ENCODE results near the gene NAP1L4.
A peak's percentile ranks its signal among the peaks of the same experiment; 100 is the strongest.

The NAP1L4 gene

DNA sequence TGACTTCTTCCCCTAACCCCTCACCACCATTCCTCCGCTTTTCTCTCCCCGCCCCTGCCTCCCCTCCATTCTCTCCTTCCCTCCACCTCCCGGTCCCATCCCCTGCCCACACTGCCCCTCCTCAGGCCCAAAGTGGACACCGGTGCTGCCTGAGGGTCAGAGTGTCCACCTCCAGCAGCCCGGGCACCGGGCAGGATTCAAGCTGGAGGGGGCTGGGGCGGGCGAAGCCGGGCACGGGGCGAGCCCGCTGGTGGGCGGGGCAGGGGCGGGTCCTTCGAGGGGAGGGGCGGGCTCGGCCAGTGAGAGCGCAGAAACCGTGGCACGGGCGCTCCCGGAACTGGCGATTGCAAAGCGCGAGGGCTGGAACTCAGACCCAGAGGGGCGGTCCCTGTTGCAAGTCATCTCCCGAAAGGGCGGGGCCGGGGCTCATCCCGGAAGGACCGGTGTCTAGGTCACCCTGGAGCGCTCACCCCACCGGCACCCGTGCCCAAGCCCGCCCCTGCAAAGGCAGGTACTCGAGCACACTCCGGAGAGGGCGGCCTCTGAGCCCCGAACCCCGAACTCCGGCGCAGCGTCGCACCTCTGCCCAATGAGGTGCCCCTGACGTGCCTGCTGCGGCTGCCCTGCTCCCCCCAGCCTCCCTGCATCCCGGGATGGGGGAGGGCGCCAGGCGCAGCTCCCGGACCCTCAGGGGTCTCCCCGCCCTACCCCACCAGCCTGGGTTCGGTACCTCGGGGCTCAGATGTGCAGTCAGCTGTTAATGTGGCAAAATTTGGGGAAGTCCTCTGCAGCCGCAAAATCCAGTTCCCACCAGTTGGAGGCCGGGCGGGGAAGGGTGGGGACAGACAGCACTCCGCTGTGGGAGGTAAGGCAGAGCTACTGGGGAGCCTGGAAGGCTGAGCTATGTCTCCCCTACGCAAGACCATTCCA lies 90.0 kb downstream of the NAP1L4 start:
- peaks cover 42% of the 10 kb centered on the region for H3K4me1 Mint-ChIP-seq (ENCODE audit: low read depth)

DNA sequence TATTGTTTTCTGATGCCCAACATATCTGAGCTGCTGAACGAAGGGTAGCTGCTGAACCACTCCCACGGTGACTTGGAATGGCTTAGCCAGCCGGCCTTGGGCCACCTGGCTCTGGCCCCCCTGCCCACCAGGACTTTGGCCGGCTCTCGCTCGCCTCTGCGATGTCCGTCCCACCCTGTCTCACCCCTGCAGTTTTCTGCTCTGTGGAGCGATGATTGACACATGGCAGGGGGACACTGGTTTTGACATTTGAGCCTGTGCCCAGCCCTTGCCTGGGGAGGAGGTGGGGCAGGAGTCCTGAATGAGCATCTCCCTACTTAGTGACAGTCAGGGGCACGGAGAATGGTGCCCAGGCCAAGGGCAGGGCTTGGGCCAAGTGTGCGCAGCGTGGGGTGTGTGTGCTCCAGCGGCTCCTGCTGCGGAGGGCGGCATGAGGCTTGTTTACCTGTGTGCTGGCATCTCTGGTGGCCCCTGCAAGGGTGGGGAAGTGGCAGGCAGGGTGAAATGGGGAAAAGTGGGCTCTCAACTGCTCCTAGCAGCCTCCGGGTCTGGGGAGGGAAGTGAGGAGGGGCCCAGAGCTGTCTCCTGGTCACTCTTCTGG lies 90.8 kb downstream of the NAP1L4 start:
- peaks cover 9% of the 10 kb centered on the region for H3K9me3 Mint-ChIP-seq
- H3K4me3 Mint-ChIP-seq, result peak overlapping the region; percentile 58
- H3K27me3 Mint-ChIP-seq (ENCODE audit: low read depth), result no peaks in the 10 kb centered on the region
- H3K36me3 Mint-ChIP-seq (ENCODE audit: low read depth), result peaks cover 10% of the 10 kb centered on the region
- no peak overlapping the region for H3K27ac Mint-ChIP-seq
- peaks cover 42% of the 10 kb centered on the region for H3K4me1 Mint-ChIP-seq (ENCODE audit: low read depth)

More for the DNA sequence above, 90.0 kb downstream of the NAP1L4 start:
- H3K27ac Mint-ChIP-seq, result peak overlapping the region; percentile 41
- H3K36me3 Mint-ChIP-seq (ENCODE audit: low read depth), result peaks cover 10% of the 10 kb centered on the region
- H3K9me3 Mint-ChIP-seq, result peaks cover 9% of the 10 kb centered on the region
- H3K27me3 Mint-ChIP-seq (ENCODE audit: low read depth), result no peaks in the 10 kb centered on the region
- H3K4me3 Mint-ChIP-seq, result peak overlapping the region; percentile 57

DNA sequence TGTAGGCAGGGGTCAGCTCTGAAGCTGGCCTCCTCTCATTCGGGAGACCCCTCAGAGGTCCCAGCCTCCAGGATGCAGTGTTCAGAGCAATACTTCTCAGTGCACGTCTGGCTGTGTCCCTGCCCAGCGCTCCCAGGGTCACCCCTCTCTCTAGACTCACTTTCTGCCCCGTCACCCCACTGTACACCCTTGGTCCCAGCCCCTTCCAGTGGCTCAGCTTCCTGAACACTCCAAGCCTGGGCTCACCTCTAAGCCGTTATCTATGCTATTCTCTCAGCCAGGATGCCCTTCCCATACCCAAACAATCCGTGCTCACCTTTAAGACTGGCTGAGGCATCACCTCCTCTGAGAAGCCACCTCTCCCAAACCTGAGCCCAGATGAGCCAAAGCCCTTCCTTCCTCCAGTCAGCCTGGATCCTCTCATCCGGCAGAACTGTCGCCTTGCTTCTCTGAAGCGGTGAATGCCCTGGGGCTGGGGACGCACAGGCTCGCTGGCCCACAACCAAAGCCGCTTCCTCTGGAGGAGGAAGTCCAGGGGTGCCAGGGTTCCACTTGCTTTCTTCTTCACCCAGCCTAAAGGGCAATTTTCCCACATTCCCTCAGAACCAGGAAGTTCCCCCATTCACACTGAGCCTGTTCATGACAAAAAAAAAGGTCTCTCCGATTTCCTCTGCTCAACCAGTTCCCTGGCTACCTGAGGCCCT lies 92.9 kb downstream of the NAP1L4 start:
- H3K27ac Mint-ChIP-seq, result peak overlapping the region; percentile 73
- H3K36me3 Mint-ChIP-seq (ENCODE audit: low read depth), result peaks cover 2% of the 10 kb centered on the region
- peak overlapping the region; percentile 82 for H3K4me3 Mint-ChIP-seq
- H3K9me3 Mint-ChIP-seq, result no peaks in the 10 kb centered on the region
- no peaks in the 10 kb centered on the region for H3K27me3 Mint-ChIP-seq (ENCODE audit: low read depth)
- peaks cover 32% of the 10 kb centered on the region for H3K4me1 Mint-ChIP-seq (ENCODE audit: low read depth)

DNA sequence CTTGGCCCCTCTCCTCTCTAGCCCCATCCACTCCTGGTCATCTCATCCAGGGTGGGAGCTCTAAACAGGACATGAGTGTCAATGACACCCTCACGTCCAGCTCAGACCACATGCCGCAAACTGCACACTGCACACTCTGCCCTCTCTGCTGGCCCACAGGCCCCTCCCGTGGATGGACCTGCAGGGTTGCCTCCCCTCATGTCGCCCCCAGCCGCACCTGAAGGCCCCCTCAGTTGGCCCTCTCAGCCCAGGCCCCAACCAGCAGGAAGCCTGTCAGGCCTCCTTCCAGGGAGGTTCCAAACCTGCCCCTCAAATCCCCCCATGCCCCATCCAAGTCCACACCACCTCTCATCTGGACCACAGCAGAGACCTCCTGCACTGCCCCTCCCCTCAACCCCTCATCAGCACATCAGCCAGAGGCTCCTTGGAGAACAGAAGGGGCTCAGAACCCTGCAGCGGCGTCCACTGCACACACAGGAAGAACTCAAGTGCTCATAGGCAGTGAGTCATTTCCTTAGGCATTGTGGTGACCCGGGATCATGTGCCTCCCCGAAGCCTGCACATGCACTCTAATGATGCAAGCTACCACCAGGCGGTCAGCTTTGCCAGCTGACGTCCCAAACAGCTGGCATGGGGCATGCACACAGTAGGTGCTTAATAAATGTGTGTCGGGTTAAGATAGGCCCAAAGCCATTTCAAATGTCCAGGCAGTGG lies 93.6 kb downstream of the NAP1L4 start:
- Mint-ChIP-seq H3K27me3 (ENCODE audit: low read depth) (no peaks in the 10 kb centered on the region), H3K36me3 (ENCODE audit: low read depth) (no peaks in the 10 kb centered on the region), H3K4me3 (peak overlapping the region; percentile 82), H3K27ac (peak overlapping the region; percentile 97), H3K4me1 (ENCODE audit: low read depth) (peaks cover 28% of the 10 kb centered on the region), H3K9me3 (no peaks in the 10 kb centered on the region)

DNA sequence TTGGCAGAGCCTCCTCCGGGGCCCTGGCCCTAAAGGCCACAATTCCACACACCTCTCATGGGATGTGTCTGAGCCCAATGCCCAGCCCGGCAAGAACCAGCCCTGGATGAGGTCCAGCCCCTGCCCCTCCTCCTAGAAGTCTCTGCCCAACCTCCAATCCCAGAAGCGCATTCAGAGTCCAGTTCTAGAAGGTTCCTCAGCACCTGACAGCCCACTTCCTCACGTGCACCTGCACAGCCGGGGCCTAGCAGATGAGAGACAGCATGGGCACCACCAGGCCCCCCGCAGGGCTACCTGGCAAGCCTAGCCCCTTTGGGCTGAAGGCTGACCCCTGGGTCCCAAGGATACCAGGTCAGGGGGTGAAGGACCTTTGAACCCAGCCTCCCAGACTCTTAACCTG lies 95.1 kb downstream of the NAP1L4 start:
- no peaks in the 10 kb centered on the region for H3K27me3 Mint-ChIP-seq (ENCODE audit: low read depth)
- H3K4me3 Mint-ChIP-seq, result no peak overlapping the region
- H3K27ac Mint-ChIP-seq, result no peak overlapping the region
- H3K4me1 Mint-ChIP-seq (ENCODE audit: low read depth), result peaks cover 32% of the 10 kb centered on the region
- H3K36me3 Mint-ChIP-seq (ENCODE audit: low read depth), result no peaks in the 10 kb centered on the region
- no peaks in the 10 kb centered on the region for H3K9me3 Mint-ChIP-seq

DNA sequence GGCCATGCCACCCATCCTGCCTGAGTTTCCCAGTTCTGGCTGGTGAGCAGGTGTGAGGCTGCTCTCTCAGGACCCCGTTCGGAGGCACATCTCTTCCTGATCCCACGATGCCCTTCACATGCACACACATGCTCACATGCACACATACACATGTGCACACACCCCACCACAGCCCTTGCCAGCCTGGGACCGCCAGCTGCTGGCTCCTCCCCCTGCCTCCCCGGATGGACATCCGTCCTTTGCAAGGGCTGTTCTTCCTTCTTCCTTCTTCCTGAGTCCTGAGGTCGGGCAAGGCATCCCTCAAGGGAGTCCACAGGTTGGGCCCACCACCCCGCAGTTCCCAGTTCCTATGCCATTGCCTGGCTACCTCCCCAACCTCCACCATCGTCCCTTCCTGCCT lies 96.1 kb downstream of the NAP1L4 start:
- Mint-ChIP-seq H3K36me3 (ENCODE audit: low read depth) (no peaks in the 10 kb centered on the region), H3K27me3 (ENCODE audit: low read depth) (no peaks in the 10 kb centered on the region), H3K9me3 (no peaks in the 10 kb centered on the region), H3K4me3 (no peak overlapping the region), H3K27ac (peak overlapping the region; percentile 62), H3K4me1 (ENCODE audit: low read depth) (peaks cover 35% of the 10 kb centered on the region)

Measured in T-helper 1 cell treated with Interleukin-12 subunit alpha and Interleukin-12 subunit beta and Interleukin-4 antibody, amounts not matched to agents 30 μg/mL and 1 μg/mL, for 36 hours (primary cell).